Astrocyte of the hippocampus (primary cell): ENCODE measurements around the gene CALCR.
"Not testable (repeated sequence)": the region's sequence is repeated elsewhere in the genome, so short reads cannot be mapped to it uniquely, and the experiment has no call there.

ENCODE experiments used
- DNase-seq: peaks from one replicate; pipeline ENCODE4 v3.0.0; 2011; ENCODE audit warnings: low read depth, low spot score

The CALCR gene

DNA sequence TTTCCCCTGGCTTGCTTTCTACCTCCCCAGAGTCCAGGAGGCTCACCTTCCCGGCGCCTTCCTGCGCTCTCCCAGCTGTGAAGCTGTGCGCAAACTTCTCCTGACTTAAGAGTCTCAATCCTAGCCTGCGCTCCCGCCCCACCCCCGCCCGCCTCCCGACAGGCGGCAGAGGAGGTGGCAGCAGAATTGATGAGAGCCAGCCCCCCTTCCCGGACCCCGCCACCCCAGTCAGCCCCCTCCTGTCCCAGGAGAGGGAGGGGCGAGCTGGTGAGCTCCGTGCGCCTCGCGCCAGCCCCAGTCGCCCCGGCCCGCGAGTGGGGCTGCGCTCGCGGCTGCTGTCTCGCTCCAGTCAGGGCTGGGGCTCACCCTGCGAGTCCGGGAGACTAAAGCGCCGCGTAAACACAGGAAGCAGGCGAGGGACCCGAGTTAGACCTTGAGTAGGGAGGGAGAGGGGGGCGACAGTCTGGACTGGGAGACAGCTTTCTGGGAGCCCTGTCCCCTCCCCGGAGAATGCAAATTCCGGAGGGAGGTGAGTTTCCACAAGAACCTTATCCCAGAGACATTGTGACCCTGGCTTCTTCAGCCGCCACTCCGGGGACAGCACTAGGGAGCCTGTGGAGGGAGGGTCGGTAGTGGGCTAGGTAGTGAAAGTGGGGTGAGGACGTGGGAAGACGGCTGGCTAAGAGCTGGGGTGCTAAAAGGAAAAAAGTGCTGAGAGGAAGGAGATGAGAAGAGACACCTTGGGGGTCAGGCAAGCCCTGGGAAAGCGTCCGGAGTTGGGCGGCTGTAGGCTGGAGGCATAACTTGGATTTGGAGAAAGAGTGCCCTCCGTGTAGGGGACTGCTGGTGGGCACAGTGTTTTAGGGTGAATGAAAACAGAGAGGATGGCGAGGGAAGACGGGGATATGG lies at the start of gene CALCR:
TSS of gene CALCR (minus strand) at position 79 of the 909 bp plus-strand sequence. CDS start 87,743 bp downstream, outside the sequence.
- DNase-seq = peak; percentile 46

- no peak for DNase-seq
These were observed 49.3 kb upstream of the CALCR start for GRCh38 chr7:93623816-93624215.

- DNase-seq = peak; percentile 29
These were observed 47.8 kb upstream of the CALCR start for GRCh38 chr7:93622036-93623033.

GRCh38 chr7:93620864-93621263 lies 46.3 kb upstream of the CALCR start:
- DNase-seq = no peak

DNA sequence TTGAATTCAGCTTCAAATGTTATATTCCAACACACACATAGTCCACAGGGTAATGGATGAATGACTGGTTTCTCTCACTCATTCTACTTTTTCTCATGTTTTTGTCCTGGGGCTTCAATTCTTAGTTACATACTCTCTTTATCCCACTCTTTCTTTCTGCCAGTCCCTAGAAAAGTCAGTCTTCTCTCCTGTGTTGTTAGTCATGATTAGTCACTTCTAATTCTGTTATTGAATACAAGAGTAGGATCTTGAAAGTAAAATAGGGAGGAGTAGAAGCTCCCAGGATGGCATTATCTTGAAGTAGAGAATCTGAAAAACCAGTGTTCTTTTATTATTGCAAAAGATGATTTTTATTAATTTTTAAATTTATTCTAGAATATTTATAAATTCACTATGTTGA lies 45.5 kb upstream of the CALCR start:
- DNase-seq = no peak

GRCh38 chr7:93601363-93601762 lies 26.8 kb upstream of the CALCR start:
- no peak for DNase-seq

DNA sequence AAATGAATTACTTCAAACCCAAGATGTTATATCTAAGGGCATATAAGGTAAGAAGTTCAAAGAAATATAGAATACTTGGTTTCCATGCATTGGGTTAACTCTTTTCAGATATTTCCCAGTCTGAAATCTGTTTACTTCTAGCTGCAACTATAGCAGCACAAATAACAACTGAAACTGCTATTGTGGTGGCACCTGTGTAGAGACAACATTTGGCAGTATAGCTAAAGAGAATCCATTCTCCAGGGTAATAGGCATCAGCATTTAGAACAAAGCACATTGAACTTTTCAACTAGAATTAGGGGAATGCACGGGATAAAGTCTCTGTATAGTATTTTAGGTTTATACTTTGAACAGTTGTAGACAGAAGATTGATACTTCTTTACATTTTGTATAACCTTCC lies 19.7 kb upstream of the CALCR start:
- DNase-seq = no peak

GRCh38 chr7:93592588-93593266 lies 18.2 kb upstream of the CALCR start:
- DNase-seq = no peak

- DNase-seq = not testable (repeated sequence)
These were observed 16.9 kb upstream of the CALCR start for GRCh38 chr7:93591224-93592050.

- DNase-seq = not testable (repeated sequence)
These were observed 11.9 kb upstream of the CALCR start for GRCh38 chr7:93586479-93586865.

DNA sequence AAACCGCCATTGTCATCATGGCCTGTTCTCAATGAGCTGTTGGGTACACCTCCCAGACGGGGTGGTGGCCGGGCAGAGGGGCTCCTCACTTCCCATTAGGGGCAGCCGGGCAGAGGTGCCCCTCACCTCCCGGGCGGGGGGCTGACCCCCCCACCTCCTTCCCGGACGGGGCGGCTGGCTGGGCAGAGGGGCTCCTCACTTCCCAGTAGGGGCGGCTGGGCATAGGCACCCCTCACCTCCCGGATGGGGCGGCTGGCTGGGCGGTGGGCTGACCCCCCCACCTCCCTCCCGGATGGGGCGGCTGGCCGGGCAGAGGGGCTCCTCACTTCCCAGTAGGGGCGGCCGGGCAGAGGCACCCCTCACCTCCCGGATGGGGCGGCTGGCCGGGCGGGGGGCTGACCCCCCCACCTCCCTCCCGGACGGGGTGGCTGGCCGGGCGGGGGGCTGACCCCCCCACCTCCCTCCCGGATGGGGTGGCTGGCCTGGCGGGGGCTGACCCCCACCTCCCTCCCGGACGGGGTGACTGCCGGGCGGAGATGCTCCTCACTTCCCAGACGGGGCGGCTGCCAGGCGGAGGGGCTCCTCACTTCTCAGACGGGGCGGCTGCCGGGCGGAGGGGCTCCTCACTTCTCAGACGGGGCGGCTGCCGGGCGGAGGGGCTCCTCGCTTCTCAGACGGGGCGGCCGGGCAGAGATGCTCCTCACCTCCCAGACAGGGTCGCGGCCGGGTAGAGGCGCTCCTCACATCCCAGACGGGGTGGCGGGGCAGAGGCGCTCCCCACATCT lies 11.4 kb upstream of the CALCR start:
- not testable (repeated sequence) for DNase-seq

DNA sequence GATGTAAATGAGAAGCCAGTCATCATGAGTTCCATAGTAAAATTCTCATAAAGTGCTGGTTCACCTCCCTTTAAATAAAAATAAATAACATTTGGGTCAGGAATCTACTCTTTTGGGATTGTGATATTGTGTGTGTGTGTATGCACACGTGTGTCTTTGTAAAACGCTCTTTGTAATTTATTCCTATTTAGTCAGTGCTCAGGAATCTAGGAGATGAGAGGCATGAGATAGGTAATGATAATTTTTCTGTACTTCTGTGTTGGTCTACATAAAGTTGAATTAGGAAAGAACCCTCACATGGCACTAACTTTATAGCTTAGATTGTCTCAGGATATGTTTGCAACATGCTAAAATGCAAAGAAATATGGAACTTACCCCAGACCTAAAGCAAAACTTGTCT lies 4.9 kb upstream of the CALCR start:
- no peak for DNase-seq

GRCh38 chr7:93578762-93579161 lies 4.2 kb upstream of the CALCR start:
- DNase-seq = no peak

- peak; percentile 7 for DNase-seq
These were observed 1.3 kb upstream of the CALCR start for GRCh38 chr7:93575555-93576399.

DNA sequence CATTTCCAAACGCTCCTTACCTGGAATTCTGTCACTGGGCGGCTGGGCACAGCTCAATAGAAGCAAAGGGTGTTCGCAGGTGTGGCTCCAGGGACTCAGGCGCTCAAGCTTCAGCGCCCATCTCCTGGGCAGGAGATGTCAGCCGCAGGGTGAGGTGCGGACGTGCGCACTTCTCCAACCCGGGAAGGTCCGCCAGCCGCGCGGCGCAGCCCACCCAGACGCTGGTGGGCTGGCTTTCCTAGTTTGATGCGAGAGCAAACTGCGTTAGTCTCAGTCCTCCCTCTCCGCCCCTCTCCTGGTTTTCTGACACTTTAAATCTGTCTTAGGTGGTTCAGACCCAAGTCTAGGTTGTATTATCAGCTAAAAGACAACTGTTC lies 267 bp downstream of the CALCR start:
- DNase-seq = peak; percentile 7

DNA sequence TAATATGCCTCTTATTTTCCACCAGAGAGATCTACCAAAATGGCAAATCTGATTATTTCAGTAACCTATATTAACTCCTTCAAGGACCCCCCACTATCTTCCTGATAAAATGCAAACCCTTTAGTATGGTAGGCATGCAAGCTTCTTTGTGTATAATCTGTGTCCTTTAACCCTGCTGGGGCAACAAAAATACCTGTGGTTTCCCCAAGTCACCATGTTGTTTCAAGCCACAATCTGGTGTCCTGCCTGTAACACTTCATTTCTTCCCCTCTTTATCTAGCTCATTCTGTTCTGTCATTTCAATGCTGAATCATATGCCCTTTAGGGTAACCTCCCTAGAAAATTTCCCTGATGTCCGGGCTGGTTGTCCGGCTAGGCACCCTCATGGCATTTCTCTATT lies 5.3 kb downstream of the CALCR start:
- peak; percentile 20 for DNase-seq

DNA sequence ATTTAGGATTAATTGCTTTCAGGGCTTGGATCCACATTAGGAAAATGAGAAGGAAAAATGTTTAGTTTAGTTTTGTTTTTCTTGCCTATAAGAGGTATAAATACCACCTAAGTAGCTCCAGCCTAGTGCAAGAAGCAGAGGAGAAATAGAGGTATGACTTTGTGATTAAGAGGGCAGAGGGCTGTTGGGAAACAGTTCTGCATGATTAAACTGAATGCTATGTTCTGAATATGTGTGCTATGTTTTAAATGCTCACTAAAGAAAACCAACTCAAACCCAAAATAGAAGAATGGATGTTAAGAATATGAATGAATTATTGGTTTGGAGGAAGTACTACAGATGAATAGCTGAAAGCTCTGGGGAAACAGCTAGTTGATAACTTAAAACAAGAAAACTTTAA lies 7.6 kb downstream of the CALCR start:
- DNase-seq = peak; percentile 21

GRCh38 chr7:93563584-93563983 lies 10.9 kb downstream of the CALCR start:
- DNase-seq = no peak

DNA sequence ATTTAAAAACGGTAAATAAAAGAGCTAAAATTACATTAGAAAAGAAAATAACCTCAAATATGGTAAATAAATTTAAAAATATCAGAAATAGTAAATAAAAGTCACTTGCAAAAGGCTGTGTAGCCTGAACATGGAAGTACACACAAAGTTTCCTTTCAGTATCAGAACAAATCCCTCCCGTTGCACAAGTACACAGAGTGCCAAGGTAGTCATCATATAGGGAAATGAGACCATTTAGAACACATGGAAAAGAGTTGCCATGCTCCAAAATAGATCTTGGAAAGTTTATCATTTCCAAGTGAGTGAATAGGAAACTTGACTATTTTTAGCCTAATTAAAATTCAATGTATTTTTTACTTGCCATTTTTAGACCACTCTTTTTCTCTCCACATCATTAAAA lies 11.6 kb downstream of the CALCR start:
- no peak for DNase-seq
